Middle frontal gyrus (tissue), 1 donor: ENCODE measurements around the gene LEPROT.

Experiments used
- DNase-seq: peaks from one replicate; pipeline ENCODE4 v3.0.0-alpha.2; 2015; ENCODE audit warnings: low spot score; ENCODE audit errors: extremely low spot score

Gene LEPROT

GRCh38 chr1:65412256-65412983, 8.0 kb upstream of the LEPROT start:
- no peak for DNase-seq

- DNase-seq: no peak
Measured at GRCh38 chr1:65412984-65413375, 7.5 kb upstream of the LEPROT start.

GRCh38 chr1:65414538-65414937, 5.9 kb upstream of the LEPROT start:
- DNase-seq: no peak

- DNase-seq: no peak
Measured at GRCh38 chr1:65416767-65417166, 3.7 kb upstream of the LEPROT start.

GRCh38 chr1:65417729-65418128, 2.7 kb upstream of the LEPROT start:
- no peak for DNase-seq

GRCh38 chr1:65418522-65419185, 1.8 kb upstream of the LEPROT start:
- DNase-seq: no peak

GRCh38 chr1:65419681-65420589, 533 bp upstream of the LEPROT start:
- DNase-seq: peak; percentile 89

- no peak for DNase-seq
Measured at GRCh38 chr1:65421351-65422025, 1.0 kb downstream of the LEPROT start.

- DNase-seq: no peak
Measured at GRCh38 chr1:65422241-65423203, 2.1 kb downstream of the LEPROT start.

- no peak for DNase-seq
Measured at GRCh38 chr1:65423884-65424572, 3.6 kb downstream of the LEPROT start.

- no peak for DNase-seq
Measured at GRCh38 chr1:65424573-65424889, 4.1 kb downstream of the LEPROT start.

- DNase-seq: no peak
Measured at GRCh38 chr1:65425006-65425405, 4.5 kb downstream of the LEPROT start.

- no peak for DNase-seq
Measured at GRCh38 chr1:65425697-65426096, 5.2 kb downstream of the LEPROT start.

GRCh38 chr1:65429078-65429477, 8.6 kb downstream of the LEPROT start:
- no peak for DNase-seq

GRCh38 chr1:65429806-65430205, 9.3 kb downstream of the LEPROT start:
- no peak for DNase-seq

GRCh38 chr1:65431111-65431705, 10.7 kb downstream of the LEPROT start:
- DNase-seq: no peak

- no peak for DNase-seq
Measured at GRCh38 chr1:65432918-65433317, 12.4 kb downstream of the LEPROT start.

GRCh38 chr1:65434255-65434654, 13.8 kb downstream of the LEPROT start:
- DNase-seq: no peak

GRCh38 chr1:65434760-65435159, 14.3 kb downstream of the LEPROT start:
- DNase-seq: no peak
